Measurements from ENCODE around the gene ARL4D. TPM values are rescaled to one million over a fixed set of nuclear protein-coding genes. Genes with fewer than 3 reads are reported as not detected.

ARL4D gene
- total RNA-seq, 1 donor from 2014 or later: 100 TPM

- Mint-ChIP-seq H3K36me3 (ENCODE audit: unreplicated experiment) (no peaks in the 10 kb centered on the region), H3K4me3 (ENCODE audit: unreplicated experiment) (no peak overlapping the region), H3K9me3 (ENCODE audit: unreplicated experiment) (peaks cover 2% of the 10 kb centered on the region), H3K4me1 (ENCODE audit: low read depth, unreplicated experiment) (peaks cover 20% of the 10 kb centered on the region), H3K27me3 (ENCODE audit: unreplicated experiment) (peaks cover 3% of the 10 kb centered on the region), H3K27ac (ENCODE audit: unreplicated experiment) (no peak overlapping the region)
- DNase-seq: no peak
- TF ChIP-seq CTCF (IDR thresholded peaks at IDR 0.05; ENCODE audit: partially characterized antibody, unreplicated experiment): no peak
Observed at GRCh38 chr17:43434902-43435319, 36.1 kb downstream of the ARL4D start.

- Mint-ChIP-seq H3K9me3 (ENCODE audit: unreplicated experiment) (peaks cover 2% of the 10 kb centered on the region), H3K4me1 (ENCODE audit: low read depth, unreplicated experiment) (peaks cover 8% of the 10 kb centered on the region), H3K27ac (ENCODE audit: unreplicated experiment) (peak overlapping the region; percentile 97), H3K36me3 (ENCODE audit: unreplicated experiment) (no peaks in the 10 kb centered on the region), H3K4me3 (ENCODE audit: unreplicated experiment) (no peak overlapping the region), H3K27me3 (ENCODE audit: unreplicated experiment) (no peaks in the 10 kb centered on the region)
- no peak for TF ChIP-seq CTCF (IDR thresholded peaks at IDR 0.05; ENCODE audit: partially characterized antibody, unreplicated experiment)
- DNase-seq: no peak
Observed at GRCh38 chr17:43437756-43438155, 39.0 kb downstream of the ARL4D start.

GRCh38 chr17:43438626-43439025, 39.8 kb downstream of the ARL4D start:
- DNase-seq: no peak
- Mint-ChIP-seq H3K36me3 (ENCODE audit: unreplicated experiment) (no peaks in the 10 kb centered on the region), H3K4me3 (ENCODE audit: unreplicated experiment) (peak overlapping the region; percentile 76), H3K27me3 (ENCODE audit: unreplicated experiment) (no peaks in the 10 kb centered on the region), H3K9me3 (ENCODE audit: unreplicated experiment) (peaks cover 2% of the 10 kb centered on the region), H3K27ac (ENCODE audit: unreplicated experiment) (peak overlapping the region; percentile 97), H3K4me1 (ENCODE audit: low read depth, unreplicated experiment) (peaks cover 6% of the 10 kb centered on the region)
- TF ChIP-seq CTCF (IDR thresholded peaks at IDR 0.05; ENCODE audit: partially characterized antibody, unreplicated experiment): no peak

GRCh38 chr17:43439041-43439440, 40.2 kb downstream of the ARL4D start:
- Mint-ChIP-seq H3K27ac (ENCODE audit: unreplicated experiment) (peak overlapping the region; percentile 97), H3K9me3 (ENCODE audit: unreplicated experiment) (peaks cover 2% of the 10 kb centered on the region), H3K4me1 (ENCODE audit: low read depth, unreplicated experiment) (peaks cover 6% of the 10 kb centered on the region), H3K4me3 (ENCODE audit: unreplicated experiment) (peak overlapping the region; percentile 76), H3K27me3 (ENCODE audit: unreplicated experiment) (no peaks in the 10 kb centered on the region), H3K36me3 (ENCODE audit: unreplicated experiment) (no peaks in the 10 kb centered on the region)
- TF ChIP-seq CTCF (IDR thresholded peaks at IDR 0.05; ENCODE audit: partially characterized antibody, unreplicated experiment): no peak
- peak; percentile 55 for DNase-seq

- no peaks in the 10 kb centered on the region for H3K36me3 Mint-ChIP-seq (ENCODE audit: unreplicated experiment)
- peaks cover 3% of the 10 kb centered on the region for H3K9me3 Mint-ChIP-seq (ENCODE audit: unreplicated experiment)
- H3K4me1 Mint-ChIP-seq (ENCODE audit: low read depth, unreplicated experiment): peaks cover 9% of the 10 kb centered on the region
- no peak overlapping the region for H3K4me3 Mint-ChIP-seq (ENCODE audit: unreplicated experiment)
- H3K27ac Mint-ChIP-seq (ENCODE audit: unreplicated experiment): no peak overlapping the region
- no peak for DNase-seq
- no peak for TF ChIP-seq CTCF (IDR thresholded peaks at IDR 0.05; ENCODE audit: partially characterized antibody, unreplicated experiment)
- no peaks in the 10 kb centered on the region for H3K27me3 Mint-ChIP-seq (ENCODE audit: unreplicated experiment)
Observed at GRCh38 chr17:43442711-43443110, 43.9 kb downstream of the ARL4D start.

Data from glutamatergic neuron (in vitro differentiated cells).